GM23248 (cell line): Measurements from ENCODE around the gene CORO7.

ENCODE experiments used
- EZH2 ChIP-seq: fragments of 200-600 bp; sonication (generic); IDR thresholded peaks from 2 replicates; pipeline ENCODE4 v1.6.1; 2018; ENCODE audit warnings: antibody characterized with exemption, mild to moderate bottlenecking; ENCODE audit not compliant: insufficient read depth, poor library complexity, severe bottlenecking
- EZH2phosphoT487 ChIP-seq: fragments of 200-600 bp; sonication (generic); IDR thresholded peaks from 2 replicates; pipeline ENCODE4 v1.6.1; 2018; ENCODE audit warnings: antibody characterized with exemption, moderate library complexity, mild to moderate bottlenecking, low read depth; ENCODE audit not compliant: insufficient read depth

DNA sequence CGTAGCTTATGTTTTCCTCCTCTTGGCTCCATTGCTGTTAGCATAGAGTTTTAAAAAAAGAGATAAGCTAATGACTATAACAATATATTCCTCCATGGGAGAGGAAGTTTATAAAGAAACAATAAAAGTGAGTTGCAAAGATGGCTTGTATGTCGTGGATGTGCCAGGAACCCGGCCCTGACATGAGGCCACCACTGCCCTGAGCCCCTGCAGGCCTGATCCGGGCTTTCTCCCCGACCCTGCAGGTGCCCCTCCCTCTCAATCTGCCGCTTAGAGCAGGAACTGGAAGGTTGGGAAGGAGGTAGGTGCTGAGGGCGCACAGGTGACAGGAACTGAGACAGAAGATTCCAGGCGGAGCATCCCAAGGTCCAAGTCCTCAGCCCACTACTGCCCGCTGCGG lies 76.9 kb downstream of the CORO7 start:
- no peak for TF ChIP-seq EZH2
- TF ChIP-seq EZH2phosphoT487: no peak
